ENCODE results near the gene COL9A2.

COL9A2 gene

DNA sequence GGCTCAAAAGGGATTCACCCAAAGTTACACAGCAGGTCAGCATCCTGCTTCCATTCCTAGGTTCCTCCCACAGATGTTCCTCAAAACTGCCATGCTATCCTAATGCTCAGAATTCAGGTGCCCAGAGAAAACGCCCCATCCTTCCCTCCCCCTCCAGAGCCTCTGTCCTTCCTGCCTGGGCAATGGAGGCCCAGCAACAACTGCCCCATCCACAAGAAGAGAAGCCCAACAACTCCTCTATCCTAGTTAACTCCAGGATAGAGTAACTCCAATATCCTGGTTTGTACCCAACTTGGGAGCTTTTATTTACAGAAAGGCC is 16.9 kb downstream of the COL9A2 start:
- no peaks in the 10 kb centered on the region for H3K36me3 ChIP-seq (replicated peaks)
- no peak overlapping the region for H3K4me3 ChIP-seq (ENCODE audit: low read depth, low read length)
- no peak for TF ChIP-seq CTCF (IDR thresholded peaks at IDR 0.05; ENCODE audit: low read depth, low read length, missing control alignments)
- H3K27me3 ChIP-seq (replicated peaks): peaks cover 2% of the 10 kb centered on the region
- DNase-seq: no peak
- H3K27ac ChIP-seq: no peak overlapping the region
- in situ Hi-C loops (cut with HindIII; ENCODE audit: low pct_ligation_motif_present, low sequenced_read_pairs): no loop called here

DNA sequence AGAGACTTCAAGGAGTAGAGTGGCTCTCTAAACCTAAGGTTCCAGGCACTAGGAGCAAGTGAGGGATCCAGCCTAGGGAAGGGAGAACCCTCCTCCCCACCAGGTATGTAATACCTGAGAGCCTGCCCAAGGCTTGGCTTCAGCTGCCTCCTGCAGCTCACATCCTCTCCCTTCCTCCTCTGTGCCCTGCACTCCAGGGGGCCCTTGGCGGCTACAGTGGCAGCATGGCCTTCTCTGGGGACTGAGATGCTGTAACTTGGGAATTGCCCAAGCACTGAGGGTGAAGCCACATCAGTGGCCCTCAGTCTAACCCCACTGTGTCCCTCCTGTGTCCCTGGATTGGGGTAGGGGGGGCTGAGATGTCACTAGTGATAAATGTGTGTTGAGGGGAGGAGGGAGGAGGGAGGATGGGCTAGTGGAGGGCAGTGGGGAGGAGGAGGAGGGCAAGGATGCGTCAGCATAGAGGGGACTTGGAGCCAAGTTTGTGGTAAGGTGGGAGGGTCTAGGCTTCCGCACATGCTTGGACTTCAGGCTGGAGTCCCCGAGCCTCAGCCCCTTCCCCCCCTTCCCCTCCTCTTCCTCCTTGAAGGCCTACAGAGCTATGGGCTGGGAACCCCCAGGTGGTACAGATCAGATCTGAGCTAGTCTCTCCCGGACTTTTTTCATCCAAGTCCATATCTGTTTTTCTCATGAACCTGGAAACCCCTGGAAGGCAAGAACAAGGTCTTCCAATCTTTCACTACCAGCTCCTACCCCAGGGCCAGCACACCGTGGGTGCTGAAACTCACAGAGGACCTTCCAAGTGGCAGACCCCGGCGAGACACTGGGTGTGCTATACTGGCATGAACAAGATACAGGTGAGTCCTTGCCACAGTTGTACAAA is 17.5 kb downstream of the COL9A2 start:
- H3K27ac ChIP-seq: no peak overlapping the region
- in situ Hi-C loops (cut with HindIII; ENCODE audit: low pct_ligation_motif_present, low sequenced_read_pairs): no loop called here
- no peak overlapping the region for H3K4me3 ChIP-seq (ENCODE audit: low read depth, low read length)
- peaks cover 2% of the 10 kb centered on the region for H3K27me3 ChIP-seq (replicated peaks)
- H3K36me3 ChIP-seq (replicated peaks): no peaks in the 10 kb centered on the region
- TF ChIP-seq CTCF (IDR thresholded peaks at IDR 0.05; ENCODE audit: low read depth, low read length, missing control alignments): no peak
- no peak for DNase-seq

- peaks cover 50% of the 10 kb centered on the region for H3K36me3 ChIP-seq (replicated peaks)
- H3K27ac ChIP-seq: no peak overlapping the region
- no peaks in the 10 kb centered on the region for H3K27me3 ChIP-seq (replicated peaks)
- H3K4me3 ChIP-seq (ENCODE audit: low read depth, low read length): no peak overlapping the region
- in situ Hi-C loops (cut with HindIII; ENCODE audit: low pct_ligation_motif_present, low sequenced_read_pairs): no loop called here
- DNase-seq: no peak
- no peak for TF ChIP-seq CTCF (IDR thresholded peaks at IDR 0.05; ENCODE audit: low read depth, low read length, missing control alignments)
Observed at GRCh38 chr1:40291293-40291692, 25.8 kb downstream of the COL9A2 start.

DNA sequence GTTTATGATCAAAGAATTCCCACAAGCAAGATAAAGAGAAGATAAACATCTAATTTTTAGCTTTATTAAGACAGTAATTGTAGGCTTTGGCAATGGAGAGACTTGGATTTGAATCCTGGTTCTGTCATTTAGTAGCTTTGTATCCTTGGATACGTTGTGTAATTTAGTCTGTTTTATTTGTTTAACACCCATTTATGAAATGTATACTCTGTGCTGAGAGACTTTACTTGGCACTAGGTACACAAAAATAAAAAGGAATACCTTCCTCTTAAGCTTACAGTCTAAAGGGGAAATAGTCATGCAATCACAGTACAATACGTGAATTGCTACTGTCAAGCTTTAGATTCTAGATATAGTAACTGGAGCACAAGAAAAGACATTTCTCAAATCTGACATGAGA is 35.2 kb downstream of the COL9A2 start:
- no peak overlapping the region for H3K27ac ChIP-seq
- no peak overlapping the region for H3K4me3 ChIP-seq (ENCODE audit: low read depth, low read length)
- H3K36me3 ChIP-seq (replicated peaks): peaks cover 36% of the 10 kb centered on the region
- DNase-seq: no peak
- no peak for TF ChIP-seq CTCF (IDR thresholded peaks at IDR 0.05; ENCODE audit: low read depth, low read length, missing control alignments)
- H3K27me3 ChIP-seq (replicated peaks): no peaks in the 10 kb centered on the region
- in situ Hi-C loops (cut with HindIII; ENCODE audit: low pct_ligation_motif_present, low sequenced_read_pairs): no loop called here

- no peak for DNase-seq
- Histone ChIP-seq H3K36me3 (replicated peaks) (peaks cover 44% of the 10 kb centered on the region), H3K4me3 (ENCODE audit: low read depth, low read length) (no peak overlapping the region), H3K27me3 (replicated peaks) (no peaks in the 10 kb centered on the region), H3K27ac (no peak overlapping the region)
- in situ Hi-C loops (cut with HindIII; ENCODE audit: low pct_ligation_motif_present, low sequenced_read_pairs): no loop called here
- no peak for TF ChIP-seq CTCF (IDR thresholded peaks at IDR 0.05; ENCODE audit: low read depth, low read length, missing control alignments)
Observed at GRCh38 chr1:40276122-40276521, 41.0 kb downstream of the COL9A2 start.

GRCh38 chr1:40274331-40274730 is 42.8 kb downstream of the COL9A2 start:
- no peaks in the 10 kb centered on the region for H3K27me3 ChIP-seq (replicated peaks)
- TF ChIP-seq CTCF (IDR thresholded peaks at IDR 0.05; ENCODE audit: low read depth, low read length, missing control alignments): no peak
- no peak overlapping the region for H3K4me3 ChIP-seq (ENCODE audit: low read depth, low read length)
- no peak for DNase-seq
- in situ Hi-C loops (cut with HindIII; ENCODE audit: low pct_ligation_motif_present, low sequenced_read_pairs): no loop called here
- H3K27ac ChIP-seq: no peak overlapping the region
- peaks cover 48% of the 10 kb centered on the region for H3K36me3 ChIP-seq (replicated peaks)
